NCI-H748 (cell line): ENCODE results near the gene DUSP9.

Experiments used
- DNase-seq: peaks from one replicate; lab custom pipeline; 2025; ENCODE audit not compliant: unreplicated experiment; lab: John Stamatoyannopoulos, UW

DUSP9 gene

GRCh38 chrX:153647461-153648357 lies 706 bp downstream of the DUSP9 start:
- no peak for DNase-seq

DNA sequence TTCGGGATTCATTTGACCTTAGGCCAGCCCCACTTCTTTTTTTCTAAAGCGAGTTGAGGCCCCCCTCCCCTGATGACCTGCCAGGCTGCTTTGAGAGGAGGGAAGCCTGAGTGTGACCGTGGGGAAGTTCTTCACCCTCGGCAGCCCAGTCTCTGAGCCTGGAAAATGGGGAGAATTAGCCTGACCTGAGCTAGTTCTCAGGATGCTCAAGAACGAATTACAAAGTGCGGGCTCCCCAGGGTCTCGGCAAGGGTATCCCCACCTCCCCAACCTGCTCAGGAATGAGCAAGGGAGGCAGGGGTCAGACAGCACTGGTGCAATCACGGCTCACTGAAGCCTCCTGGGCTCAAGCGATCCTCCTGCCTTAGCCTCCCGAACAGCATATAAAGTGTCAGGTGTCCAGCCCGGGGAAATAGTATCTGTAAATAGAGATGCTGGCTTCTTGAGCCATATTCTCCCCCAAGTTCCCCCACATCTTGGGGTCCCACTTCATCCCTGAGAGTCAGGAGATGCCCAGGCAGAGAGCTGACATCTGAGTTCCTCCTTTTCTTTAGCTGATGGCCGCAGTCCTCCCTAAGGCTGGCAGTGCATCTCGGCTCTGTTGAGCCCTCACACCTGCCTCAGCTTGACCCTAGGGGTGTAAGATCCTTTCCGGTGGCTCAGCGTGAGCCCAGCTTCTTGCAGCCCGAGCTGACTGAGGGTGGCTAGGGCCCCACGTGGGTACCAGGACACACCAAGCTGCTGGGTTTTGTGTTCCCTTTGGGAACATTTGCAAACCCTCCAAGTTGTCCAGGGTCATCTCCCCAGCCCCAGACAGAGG lies 1.6 kb downstream of the DUSP9 start:
- DNase-seq, result no peak

DNA sequence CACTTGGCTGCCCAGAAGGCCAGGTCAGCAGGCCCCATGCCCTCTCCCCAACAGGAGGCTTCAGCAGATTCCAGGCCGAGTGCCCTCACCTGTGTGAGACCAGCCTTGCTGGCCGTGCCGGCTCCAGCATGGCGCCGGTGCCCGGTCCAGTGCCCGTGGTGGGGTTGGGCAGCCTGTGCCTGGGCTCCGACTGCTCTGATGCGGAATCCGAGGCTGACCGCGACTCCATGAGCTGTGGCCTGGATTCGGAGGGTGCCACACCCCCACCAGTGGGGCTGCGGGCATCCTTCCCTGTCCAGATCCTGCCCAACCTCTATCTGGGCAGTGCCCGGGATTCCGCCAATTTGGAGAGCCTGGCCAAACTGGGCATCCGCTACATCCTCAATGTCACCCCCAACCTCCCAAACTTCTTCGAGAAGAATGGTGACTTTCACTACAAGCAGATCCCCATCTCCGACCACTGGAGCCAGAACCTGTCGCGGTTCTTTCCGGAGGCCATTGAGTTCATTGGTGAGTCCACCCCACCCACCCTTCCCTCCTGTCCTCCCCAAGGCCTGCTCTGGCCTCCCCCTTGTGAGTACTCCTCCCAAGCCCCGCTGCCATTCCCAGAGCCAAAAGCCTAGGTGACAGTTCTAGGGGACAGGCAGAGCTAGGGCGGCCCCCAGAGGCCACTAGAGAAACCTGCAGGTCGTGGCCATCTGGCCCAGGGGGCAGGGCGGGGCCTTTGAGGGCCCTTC lies 2.3 kb downstream of the DUSP9 start:
- DNase-seq, result peak; percentile 54

DNA sequence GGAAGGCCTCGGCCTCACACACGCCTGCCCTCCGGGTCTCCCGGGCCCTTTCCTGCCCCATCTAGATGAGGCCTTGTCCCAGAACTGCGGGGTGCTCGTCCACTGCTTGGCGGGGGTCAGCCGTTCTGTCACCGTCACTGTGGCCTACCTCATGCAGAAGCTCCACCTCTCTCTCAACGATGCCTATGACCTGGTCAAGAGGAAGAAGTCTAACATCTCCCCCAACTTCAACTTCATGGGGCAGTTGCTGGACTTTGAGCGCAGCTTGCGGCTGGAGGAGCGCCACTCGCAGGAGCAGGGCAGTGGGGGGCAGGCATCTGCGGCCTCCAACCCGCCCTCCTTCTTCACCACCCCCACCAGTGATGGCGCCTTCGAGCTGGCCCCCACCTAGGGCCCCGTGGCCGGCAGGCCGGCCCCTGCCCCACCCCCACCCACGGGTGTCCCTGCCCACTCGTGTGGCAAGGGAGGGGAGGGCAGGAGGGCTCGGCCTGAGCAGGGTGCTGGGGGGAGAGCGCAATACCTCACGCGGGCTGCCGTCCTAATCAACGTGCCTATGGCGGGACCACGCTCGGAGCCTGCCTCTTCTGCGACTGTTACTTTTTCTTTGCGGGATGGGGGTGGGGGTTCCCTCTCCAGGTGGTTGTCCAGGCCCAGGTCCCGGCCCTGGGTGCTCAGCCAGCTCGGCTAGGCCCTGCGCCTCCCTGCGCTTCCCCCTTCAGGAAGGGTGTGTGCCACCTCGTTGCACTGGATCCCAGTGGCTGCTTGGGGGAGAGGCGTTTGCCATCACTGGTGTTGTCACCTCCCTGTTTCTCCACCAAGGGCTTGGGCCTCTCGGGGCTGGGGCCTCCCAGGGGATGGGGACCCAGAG lies 3.1 kb downstream of the DUSP9 start:
- no peak for DNase-seq

- no peak for DNase-seq
Observed at GRCh38 chrX:153650959-153651358, 4.0 kb downstream of the DUSP9 start.

DNA sequence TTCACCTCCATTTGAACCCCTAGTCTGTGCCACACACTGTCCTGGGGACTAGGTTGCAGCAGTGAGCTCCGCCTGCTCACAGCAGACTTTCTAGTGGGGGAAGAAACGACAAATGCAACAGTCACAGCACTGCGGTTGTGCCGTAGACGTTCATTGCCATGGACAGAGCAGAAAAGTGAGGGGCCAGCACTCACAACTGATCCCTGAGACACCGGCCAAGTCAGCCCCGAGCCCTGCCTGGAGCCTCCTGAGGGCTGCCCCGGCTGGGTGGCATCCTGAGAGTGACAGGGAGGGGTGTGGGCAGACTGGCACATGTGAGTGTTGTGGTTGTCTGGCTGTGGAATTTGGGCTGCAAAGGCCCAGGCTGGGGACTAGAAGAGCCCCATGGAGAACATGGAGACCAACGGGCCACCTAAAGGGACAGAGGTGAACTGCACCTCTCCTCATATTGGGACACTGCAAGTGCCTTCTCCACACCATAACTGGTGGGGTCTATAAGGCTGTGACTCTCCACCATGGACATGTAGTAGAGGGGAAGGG lies 4.6 kb downstream of the DUSP9 start:
- DNase-seq, result peak; percentile 1

GRCh38 chrX:153653556-153653955 lies 6.6 kb downstream of the DUSP9 start:
- DNase-seq, result no peak

DNA sequence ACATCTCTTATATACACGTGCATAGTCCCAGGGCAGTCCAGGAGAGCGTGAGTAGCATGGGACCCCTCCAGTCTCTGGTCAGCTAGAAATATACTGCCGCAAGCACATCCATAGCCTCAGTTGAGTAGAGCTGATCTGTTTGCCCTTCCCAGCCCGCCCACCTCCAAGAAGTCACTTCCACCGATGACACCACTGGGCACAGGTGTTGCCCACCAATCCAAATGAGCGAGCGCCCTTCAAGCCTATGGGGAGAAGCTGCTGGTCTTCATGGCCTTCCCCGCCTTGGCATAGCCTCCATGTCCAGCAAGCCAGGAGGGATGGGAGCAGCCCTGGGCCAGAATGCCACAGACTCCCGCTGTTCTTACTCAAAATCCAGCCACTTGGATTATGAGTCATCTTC lies 10.2 kb downstream of the DUSP9 start:
- no peak for DNase-seq

- no peak for DNase-seq
Observed at GRCh38 chrX:153659268-153659667, 12.3 kb downstream of the DUSP9 start.

DNA sequence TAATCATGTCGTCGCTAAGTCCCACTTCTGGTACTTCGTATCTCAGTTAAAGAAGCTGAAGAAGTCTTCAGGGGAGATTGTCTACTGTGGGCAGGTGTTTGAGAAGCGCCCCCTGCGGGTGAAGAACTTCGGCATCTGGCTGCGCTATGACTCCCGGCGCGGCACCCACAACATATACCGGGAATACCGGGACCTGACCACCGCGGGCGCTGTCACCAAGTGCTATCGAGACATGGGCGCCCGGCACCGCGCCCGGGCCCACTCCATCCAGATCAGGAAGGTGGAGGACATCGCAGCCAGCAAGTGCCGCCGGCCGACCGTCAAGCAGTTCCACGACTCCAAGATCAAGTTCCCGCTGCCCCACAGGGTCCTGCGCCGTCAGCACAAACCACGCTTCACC lies 15.3 kb downstream of the DUSP9 start:
- peak; percentile 51 for DNase-seq

DNA sequence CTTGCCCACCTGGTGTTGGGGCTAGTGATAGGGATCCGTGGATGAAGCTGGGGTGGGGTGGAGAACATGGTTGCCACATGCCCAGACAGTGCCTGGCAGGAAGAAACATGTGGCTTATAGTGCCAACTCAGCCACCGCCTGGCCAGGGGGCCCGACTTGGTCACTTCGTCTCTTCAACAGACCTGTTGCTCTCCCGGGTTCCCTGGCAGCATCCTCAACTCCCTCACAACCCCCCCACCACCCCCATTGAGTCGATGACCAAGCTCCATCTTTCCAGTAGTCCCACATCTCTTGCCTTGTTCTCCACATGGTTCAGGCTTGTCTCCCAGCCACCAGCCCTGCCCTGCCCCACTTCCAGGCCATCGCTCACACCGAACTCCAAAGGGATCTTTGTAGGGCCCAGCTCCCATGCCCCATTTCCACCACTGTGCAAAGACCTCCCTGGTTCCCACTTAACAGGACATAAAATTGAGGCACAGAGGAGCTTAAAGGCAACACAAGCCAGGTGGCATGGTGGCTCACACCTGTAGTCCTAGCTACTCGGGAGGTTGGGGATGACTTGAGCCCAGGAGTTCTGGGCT lies 18.8 kb downstream of the DUSP9 start:
- DNase-seq, result no peak

GRCh38 chrX:153667281-153667955 lies 20.4 kb downstream of the DUSP9 start:
- no peak for DNase-seq

DNA sequence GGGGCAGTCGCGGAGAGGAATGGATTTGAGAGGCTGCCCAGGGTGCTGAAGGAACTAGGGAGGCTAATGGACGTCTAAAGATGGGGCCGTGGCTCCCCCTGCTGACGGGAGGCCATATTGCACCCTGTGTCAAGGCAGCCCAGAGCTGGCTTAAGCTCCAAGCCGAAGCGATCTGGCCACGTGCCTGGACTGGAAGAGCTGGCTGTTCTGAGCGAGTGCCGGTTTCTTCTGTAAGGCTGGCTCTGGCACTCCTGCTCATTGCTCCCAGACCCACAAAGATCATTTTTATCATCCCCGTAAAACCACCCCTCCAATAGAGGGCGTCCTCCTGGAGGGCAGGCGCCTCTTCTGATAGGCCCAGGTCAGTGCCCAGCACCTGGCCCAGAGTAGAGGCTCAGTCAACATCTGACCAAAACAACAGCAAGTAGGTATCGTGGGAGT lies 21.0 kb downstream of the DUSP9 start:
- peak; percentile 72 for DNase-seq

DNA sequence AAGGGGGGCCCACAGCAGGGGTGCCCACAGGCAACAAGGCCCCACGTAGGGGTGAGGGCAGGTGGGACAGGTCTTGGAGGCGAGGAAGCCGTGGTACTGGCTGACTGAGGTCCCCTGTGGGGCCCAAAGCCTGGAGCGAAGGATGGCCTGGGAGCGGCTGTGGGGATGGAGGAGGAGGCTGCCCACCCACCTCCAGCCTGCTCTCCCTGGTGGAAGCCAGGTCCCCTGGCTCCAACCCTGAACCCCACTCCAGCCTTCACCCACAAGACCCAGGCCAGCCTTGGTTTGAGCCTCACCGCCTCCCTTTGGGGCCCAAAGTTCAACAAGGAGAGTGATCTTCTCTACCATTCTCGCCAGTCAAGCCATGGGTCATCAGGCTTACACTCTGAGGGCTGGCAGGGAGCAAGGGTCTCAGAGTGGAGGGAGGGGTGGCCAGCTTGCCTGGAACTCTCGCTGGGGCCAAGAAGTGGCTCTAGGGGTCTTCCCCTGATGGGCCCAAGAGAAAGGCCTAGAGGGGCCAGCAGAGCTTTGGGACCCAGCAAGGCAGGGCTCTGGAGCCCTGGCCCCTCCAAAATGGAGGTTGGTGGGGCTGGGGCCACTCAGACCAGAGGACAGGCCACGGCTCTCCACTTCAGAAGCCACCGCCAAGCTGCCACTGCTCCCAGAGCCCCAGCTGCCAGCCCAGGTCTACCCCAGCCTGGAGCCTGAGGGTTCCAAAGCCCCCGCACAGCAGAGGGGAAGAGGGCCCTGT lies 21.6 kb downstream of the DUSP9 start:
- DNase-seq, result no peak

DNA sequence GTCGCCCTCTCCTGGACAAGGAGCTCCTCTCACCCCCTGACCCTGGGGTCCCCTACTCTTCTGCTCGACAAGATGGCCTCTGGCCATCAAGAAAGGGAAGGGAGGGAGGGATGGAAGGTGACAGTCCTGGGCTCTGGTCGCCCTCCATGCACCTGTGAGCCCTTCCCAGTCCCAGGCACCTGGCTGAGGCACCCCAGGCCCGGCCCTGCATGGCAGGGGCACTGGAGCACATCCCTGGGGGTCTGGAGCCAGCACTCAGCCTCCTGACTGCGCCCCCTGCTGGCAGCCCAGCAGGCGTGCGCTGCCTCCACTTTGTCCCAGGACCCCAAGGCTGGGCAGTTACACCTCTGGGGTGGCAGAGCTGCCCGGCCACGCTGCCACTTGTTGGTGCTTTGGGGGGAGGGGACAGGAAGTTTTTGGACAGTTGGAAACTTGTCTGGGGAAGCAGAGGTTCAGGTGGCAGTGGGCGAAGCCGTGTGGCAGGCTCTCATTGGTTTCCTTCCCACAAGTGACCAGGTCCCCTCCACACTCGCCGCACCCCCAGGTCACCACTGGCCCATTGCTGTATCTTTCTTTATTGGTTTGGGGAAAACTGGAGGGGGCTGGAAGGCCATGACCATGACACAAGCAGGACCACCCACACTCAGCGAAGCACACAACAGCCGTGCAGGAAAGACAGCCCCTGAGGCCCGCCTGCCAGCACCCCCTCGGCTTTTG lies 22.3 kb downstream of the DUSP9 start:
- DNase-seq, result peak; percentile 30

- no peak for DNase-seq
Observed at GRCh38 chrX:153669901-153670731, 23.1 kb downstream of the DUSP9 start.
